Ishikawa (cell line): Measurements from ENCODE around the gene RCAN2.

Experiments
- CREB1 ChIP-seq: IDR thresholded peaks from 2 replicates; pipeline ENCODE4 v1.6.1; 2012; ENCODE audit warnings: low read depth
- EP300 ChIP-seq: IDR thresholded peaks from 2 replicates; pipeline ENCODE4 v1.6.1; 2012; ENCODE audit warnings: borderline replicate concordance
- MAX ChIP-seq: IDR thresholded peaks from 2 replicates; pipeline ENCODE4 v1.6.1; 2012
- RAD21 ChIP-seq: IDR thresholded peaks from 2 replicates; pipeline ENCODE4 v1.6.1; 2012; ENCODE audit warnings: low read depth
- REST ChIP-seq: IDR thresholded peaks from 2 replicates; pipeline ENCODE4 v1.6.1; 2012; ENCODE audit warnings: low read depth, mild to moderate bottlenecking
- TAF1 ChIP-seq: IDR thresholded peaks from 2 replicates; pipeline ENCODE4 v1.6.1; 2012; ENCODE audit warnings: low read depth, mild to moderate bottlenecking
- TEAD4 ChIP-seq: IDR thresholded peaks from 2 replicates; pipeline ENCODE4 v1.6.1; 2012

GRCh38 chr6:46465294-46466165 lies 25.7 kb downstream of the RCAN2 start:
- TF ChIP-seq REST (no peak), EP300 (no peak), TAF1 (no peak), MAX (no peak), CREB1 (no peak), RAD21 (no peak), TEAD4 (no peak)
